Midbrain (tissue), 1 donor: ENCODE data around the gene NOD2.
A peak's percentile ranks its signal among the peaks of the same experiment; 100 is the strongest.

ENCODE experiments used
- DNase-seq: peaks from one replicate; lab custom pipeline; 2025; lab: John Stamatoyannopoulos, UW

The NOD2 gene

GRCh38 chr16:50692999-50693781, at the start of gene NOD2:
TSS of gene NOD2 (plus strand) at chr16:50693606. CDS start at chr16:50699496, 5,890 bp downstream.
- DNase-seq = no peak

DNA sequence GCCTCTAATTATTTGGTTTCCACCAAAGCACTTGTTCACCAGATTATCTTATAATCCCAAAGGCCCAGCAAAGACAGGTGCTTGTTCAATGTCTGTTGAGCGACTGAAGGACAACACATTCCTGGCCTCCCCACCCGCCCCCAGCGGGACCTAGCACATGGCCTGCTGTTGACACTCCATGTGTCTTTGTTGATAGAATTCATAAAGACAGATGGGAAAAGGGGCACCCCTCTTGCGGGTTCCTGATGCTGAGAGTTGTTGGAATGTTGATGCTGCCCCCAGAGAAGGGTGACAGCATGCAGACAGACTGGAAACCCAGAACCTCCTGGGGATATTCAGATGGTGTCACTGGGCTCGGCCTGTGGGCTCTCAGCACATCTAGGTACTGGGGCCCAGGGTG, 49.2 kb upstream of the NOD2 start:
- DNase-seq = no peak

DNA sequence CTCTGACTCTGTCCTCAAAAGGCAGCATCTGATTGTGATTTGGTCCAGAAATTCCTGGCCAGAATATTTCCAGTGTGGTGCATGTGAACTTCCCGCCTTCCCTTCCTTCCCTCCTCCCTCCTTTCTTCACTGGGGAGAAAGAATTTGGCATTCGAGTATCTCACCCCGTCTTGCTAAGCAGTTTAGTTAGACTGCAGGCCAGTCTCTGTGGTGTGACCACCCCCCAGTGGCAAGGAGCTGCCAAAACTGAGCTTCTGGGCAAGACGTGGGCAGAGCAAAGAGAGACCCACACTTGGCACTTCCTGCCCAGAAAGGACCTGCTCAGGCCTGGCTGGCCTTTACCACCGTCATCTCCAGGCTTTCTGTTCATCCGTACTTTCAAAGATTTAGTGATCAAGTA, 48.7 kb upstream of the NOD2 start:
- DNase-seq = peak; percentile 39

- no peak for DNase-seq
Observed at GRCh38 chr16:50645563-50646220, 47.7 kb upstream of the NOD2 start.

- DNase-seq = no peak
Observed at GRCh38 chr16:50646345-50646744, 47.1 kb upstream of the NOD2 start.

DNA sequence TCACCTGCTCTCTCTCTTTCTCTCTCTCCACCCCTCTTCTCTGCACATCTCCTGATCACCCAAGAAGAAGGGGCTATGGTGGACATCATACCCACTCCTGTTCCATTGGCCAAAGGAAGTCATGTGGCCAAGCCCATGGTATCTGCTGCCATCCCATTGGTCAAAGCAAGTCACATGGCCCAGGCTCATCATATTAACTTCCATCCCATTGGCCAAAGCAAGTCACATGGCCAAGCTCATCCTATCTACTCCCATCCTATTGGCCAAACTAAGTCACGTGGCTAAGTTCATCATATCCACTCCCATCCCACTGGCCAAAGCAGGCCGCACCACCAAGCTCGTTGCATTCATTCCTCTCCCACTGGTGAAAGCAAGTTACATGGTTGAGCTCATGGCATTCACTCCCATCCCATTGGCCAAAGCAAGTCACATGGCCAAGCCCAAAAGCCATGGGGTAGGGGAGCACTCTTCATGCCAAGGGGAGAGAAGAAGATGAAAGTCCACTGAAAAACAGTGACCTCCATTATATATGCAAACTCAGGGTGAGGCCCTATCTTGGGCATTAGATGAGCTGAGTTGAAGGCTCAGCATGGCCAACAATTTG, 41.5 kb upstream of the NOD2 start:
- no peak for DNase-seq

DNA sequence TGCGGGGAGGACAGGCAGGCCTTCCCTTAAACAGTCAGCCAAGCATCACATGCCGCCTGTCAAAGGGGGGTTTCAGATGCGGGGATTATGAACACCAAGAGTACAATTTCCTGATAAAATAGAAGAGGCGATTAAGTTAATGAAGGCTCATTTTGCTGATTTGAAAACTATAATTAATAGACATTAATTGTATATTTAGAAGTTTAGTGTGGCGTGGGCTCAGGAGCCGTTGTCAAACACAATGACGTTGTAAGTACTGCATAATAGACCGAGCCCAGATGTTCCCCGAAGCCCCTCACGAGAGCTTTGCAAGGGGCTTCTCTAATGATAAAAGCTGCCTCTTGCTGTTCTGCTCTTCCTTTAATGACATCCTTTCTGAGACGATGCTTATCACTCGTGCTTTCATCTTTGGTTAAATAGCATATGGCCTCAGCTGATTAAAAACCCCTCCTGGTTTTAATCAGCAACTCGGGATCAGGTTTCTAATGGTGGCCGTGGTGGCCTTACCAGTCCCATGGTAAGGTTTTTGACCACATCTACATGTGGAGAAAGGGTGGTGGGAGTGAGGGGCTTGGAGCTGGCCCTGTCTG, 40.5 kb upstream of the NOD2 start:
- no peak for DNase-seq

DNA sequence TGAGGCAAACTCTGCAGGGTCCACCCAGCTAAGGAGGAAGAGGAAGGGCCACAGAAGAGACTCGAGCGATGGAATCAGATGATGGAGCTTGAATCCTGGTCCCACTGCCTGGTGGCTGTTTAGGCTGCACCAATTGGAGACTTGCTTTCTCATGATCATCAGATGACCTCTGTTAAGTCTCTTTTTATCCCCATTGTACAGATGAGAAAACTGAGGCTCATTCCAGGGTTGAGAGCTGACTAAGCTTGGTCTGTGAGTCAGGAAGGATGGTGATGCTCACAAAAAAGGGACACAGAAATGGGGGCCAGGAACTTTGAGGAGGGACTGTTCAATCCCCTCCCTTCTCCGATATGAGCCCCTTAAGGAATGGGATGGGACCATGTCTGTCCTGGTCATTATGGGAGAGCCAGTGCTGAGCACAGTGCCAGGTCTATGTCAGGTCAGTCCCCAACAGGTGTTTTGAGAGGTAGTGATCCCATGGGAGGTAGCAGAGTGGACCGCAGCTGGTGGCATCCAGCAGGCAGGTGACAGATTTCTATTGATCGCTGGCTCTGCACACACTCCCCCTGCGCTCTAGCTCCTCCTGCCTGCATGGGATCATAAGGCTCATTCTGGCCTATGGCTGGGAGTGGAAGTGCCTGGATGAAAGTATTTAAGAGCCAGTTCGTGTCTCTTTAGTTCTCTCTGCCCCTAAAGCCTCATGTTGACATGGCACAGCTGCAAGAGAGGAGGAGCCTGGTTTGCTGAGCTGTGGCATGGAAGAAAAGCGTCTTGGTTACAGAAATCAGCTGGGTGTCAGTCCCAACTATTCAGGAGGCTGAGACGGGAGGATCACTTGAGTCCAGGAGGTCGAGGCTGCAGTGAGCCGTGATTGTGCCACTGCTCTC, 39.5 kb upstream of the NOD2 start:
- no peak for DNase-seq

DNA sequence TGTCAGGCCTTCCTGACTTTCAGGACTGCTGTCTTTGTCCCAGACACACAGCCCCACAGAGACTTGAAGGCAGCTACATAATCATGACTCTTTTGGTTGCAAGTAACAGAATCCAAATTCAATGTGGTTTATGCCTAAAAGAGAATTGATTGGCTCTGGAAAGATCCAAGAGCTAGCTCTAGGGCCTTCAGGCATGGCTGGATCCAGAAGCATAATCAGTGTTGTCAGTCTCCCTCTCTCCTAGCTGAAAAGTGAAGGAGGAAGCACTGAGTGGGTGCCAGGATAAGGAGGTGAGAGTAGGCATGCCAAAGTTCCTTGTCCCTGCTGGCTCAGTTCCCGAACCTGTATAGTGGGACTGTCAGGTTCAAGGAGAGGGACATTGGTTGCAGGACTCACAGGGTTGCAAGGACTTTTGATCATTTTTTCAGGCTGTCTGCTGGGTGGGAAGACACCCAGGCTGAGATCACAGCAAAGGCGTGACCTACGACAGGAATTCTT, 37.8 kb upstream of the NOD2 start:
- DNase-seq = no peak

GRCh38 chr16:50657241-50657640, 36.2 kb upstream of the NOD2 start:
- no peak for DNase-seq

DNA sequence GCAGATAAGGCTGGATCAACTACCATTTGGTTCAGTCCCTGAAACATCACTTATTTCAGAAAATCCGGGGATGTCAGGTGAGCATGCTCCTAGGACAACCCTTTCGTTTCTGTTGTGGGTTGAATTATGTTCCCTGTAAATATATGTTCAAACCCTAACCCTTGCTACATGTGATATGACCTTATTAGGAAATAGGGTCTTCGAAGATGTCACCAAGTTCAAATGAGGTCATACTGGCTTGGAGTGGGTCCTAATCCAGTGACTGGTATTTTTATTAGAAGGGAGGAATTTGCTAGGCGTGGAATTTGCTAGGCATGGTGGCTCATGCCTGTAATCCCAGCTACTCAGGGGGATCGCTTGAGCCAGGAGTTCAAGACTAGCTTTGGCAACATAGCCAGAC, 33.6 kb upstream of the NOD2 start:
- no peak for DNase-seq

DNA sequence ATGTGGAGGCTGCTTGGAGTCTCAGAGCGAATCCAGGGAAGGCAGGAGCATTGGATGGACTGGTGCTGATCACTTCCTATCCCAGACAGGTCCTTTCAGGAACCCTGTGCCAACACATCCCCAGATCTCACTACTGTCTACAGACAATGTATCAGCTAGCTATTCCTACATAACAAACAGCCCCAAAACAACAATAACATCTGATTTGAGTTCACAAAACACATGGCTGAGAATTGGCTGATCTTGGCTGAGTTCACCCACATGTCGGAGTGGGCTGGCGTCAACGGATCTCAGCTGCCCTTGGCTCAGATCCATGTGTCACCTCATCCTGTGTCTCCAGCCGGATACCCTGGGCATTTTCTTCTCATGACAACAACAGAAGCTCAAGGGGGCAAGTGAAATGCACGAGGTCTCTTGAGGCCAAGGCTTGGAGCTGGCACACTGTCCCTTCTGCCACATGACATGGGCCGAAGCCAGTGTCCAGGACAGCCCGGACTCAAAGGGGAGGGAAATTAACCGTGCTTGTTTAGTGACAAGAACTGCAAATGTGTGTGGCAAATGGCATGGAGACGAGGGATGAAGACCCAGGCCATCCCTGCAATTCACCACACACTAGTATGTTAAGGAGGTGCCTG, 31.0 kb upstream of the NOD2 start:
- DNase-seq = no peak

- DNase-seq = no peak
Observed at GRCh38 chr16:50664270-50664669, 29.1 kb upstream of the NOD2 start.

- peak; percentile 86 for DNase-seq
Observed at GRCh38 chr16:50665128-50665878, 28.1 kb upstream of the NOD2 start.

GRCh38 chr16:50666658-50667496, 26.5 kb upstream of the NOD2 start:
- no peak for DNase-seq

DNA sequence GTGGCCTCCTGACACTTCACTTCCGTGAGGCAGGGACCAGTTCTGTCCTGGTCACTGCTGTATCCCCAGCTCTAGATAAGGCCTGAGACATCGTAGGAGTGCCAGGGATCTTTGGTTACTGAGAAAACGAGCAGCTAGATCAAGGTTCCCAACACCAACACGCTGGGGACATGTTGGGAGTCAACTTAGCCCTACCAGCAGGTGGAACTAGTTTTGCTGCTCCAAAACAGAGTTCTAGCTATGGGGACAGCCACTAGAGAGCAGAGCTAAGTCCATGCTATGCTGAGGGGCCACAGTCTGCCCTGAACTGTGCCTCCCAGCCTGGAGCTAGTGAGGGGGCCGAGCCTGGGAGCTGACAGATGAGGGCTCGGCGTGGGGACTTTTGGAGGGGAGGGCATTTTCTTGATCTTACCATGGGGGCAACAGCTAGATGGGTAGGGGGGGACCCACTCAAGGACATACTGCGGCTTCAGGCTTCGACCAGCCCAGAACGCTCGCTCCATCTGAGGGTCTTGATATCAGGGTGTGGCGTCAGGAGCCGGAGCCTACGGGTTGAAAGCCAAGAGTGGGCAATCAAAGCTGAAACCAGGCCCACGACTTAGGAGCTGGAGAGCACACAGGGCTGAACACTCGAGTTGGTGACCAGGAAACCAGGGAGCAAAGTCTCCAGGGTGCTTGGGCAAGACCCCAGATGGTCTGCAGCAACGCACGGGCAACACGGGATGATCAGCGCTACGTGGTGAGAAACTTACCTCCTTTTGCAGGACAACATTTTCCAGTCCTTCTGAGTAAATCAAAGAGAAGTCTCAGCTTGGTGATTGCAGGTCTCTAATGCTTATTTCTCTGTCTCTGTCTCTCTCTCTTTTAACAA, 25.7 kb upstream of the NOD2 start:
- DNase-seq = no peak

GRCh38 chr16:50668368-50669008, 24.9 kb upstream of the NOD2 start:
- no peak for DNase-seq

DNA sequence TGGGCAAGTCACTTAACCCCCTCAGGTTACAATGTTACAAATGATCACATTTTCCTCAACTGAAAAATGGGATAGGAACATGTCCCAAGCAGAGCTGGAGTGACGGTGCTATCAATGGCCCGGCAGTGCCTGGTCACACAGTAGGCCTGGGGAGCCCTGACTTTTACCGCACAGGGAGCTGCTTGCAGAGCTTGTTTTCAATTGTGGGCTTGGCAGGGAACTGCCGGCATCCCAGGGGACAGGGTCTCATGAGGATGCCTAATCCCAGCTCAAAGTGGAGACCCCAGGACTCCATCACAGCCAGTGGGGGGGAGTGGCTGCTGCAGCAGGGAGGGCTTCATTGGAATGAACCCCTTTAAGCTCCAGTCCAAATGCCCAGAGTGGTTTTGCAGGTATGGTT, 23.7 kb upstream of the NOD2 start:
- no peak for DNase-seq
